ENCODE measurements around the gene TBC1D2B.

DNA sequence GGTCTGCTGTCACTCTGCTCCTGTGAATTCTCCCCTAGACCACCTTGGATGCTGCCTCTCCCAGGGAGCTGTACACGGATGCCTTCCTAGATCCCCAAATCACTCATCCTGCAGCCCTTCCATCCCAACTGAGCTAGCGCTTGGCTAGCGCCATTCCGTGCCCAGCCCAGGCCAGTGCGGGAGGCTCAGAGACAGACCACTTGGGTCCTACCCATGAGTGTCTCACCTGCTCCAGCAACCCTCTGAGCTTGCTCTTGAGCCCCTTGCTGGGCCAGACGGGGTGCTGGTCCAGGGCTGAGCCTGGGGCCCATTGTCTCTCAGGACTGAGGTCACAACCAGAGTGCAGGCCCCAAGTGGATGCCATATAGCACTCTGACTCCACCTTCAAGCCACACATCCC is 32.6 kb upstream of the TBC1D2B start:
- TF ChIP-seq EZH2phosphoT487 (IDR thresholded peaks at IDR 0.05; ENCODE audit: low read depth, severe bottlenecking, unreplicated experiment) (no peak), EZH2 (IDR thresholded peaks at IDR 0.05; ENCODE audit: borderline replicate concordance) (no peak)
- TF ChIP-seq, protein P1, sequence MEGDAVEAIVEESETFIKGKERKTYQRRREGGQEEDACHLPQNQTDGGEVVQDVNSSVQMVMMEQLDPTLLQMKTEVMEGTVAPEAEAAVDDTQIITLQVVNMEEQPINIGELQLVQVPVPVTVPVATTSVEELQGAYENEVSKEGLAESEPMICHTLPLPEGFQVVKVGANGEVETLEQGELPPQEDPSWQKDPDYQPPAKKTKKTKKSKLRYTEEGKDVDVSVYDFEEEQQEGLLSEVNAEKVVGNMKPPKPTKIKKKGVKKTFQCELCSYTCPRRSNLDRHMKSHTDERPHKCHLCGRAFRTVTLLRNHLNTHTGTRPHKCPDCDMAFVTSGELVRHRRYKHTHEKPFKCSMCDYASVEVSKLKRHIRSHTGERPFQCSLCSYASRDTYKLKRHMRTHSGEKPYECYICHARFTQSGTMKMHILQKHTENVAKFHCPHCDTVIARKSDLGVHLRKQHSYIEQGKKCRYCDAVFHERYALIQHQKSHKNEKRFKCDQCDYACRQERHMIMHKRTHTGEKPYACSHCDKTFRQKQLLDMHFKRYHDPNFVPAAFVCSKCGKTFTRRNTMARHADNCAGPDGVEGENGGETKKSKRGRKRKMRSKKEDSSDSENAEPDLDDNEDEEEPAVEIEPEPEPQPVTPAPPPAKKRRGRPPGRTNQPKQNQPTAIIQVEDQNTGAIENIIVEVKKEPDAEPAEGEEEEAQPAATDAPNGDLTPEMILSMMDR (IDR thresholded peaks at IDR 0.05; ENCODE audit: poor library complexity) = no peak
